ENCODE measurements around the gene COL1A2.

The COL1A2 gene

GRCh38 chr7:94384315-94384714 is 10.4 kb upstream of the COL1A2 start:
- no peak for FAIRE-seq

- FAIRE-seq: no peak
These were observed 8.3 kb upstream of the COL1A2 start for GRCh38 chr7:94386416-94386815.

GRCh38 chr7:94388540-94388939 is 6.2 kb upstream of the COL1A2 start:
- no peak for FAIRE-seq

- no peak for FAIRE-seq
These were observed 5.3 kb upstream of the COL1A2 start for GRCh38 chr7:94389381-94389780.

- no peak for FAIRE-seq
These were observed 2.8 kb upstream of the COL1A2 start for GRCh38 chr7:94391726-94392392.

GRCh38 chr7:94392393-94392786 is 2.3 kb upstream of the COL1A2 start:
- FAIRE-seq: no peak

- FAIRE-seq: no peak
These were observed 1.2 kb upstream of the COL1A2 start for GRCh38 chr7:94393246-94394108.

GRCh38 chr7:94394109-94394436 is 622 bp upstream of the COL1A2 start:
- no peak for FAIRE-seq

- FAIRE-seq: no peak
These were observed 694 bp downstream of the COL1A2 start for GRCh38 chr7:94395141-94396036.

GRCh38 chr7:94396037-94396431 is 1.3 kb downstream of the COL1A2 start:
- no peak for FAIRE-seq

- FAIRE-seq: no peak
These were observed 1.9 kb downstream of the COL1A2 start for GRCh38 chr7:94396596-94396995.

GRCh38 chr7:94397722-94398121 is 3.0 kb downstream of the COL1A2 start:
- no peak for FAIRE-seq

GRCh38 chr7:94398841-94399240 is 4.1 kb downstream of the COL1A2 start:
- no peak for FAIRE-seq

- no peak for FAIRE-seq
These were observed 5.3 kb downstream of the COL1A2 start for GRCh38 chr7:94400022-94400421.

GRCh38 chr7:94400643-94401427 is 6.1 kb downstream of the COL1A2 start:
- no peak for FAIRE-seq

- no peak for FAIRE-seq
These were observed 6.7 kb downstream of the COL1A2 start for GRCh38 chr7:94401428-94401814.

- no peak for FAIRE-seq
These were observed 8.9 kb downstream of the COL1A2 start for GRCh38 chr7:94403546-94403945.

- FAIRE-seq: no peak
These were observed 10.8 kb downstream of the COL1A2 start for GRCh38 chr7:94405506-94405905.

GRCh38 chr7:94406696-94407095 is 12.0 kb downstream of the COL1A2 start:
- FAIRE-seq: no peak

- FAIRE-seq: no peak
These were observed 14.7 kb downstream of the COL1A2 start for GRCh38 chr7:94409200-94409948.

GRCh38 chr7:94410413-94411187 is 15.9 kb downstream of the COL1A2 start:
- no peak for FAIRE-seq

Data from colon (tissue), 2 donors.